Activated CD8-positive, alpha-beta memory T cell treated with anti-CD3 and anti-CD28 coated beads for 24 hours (primary cell): ENCODE data around the gene ACCSL.
A peak's percentile ranks its signal among the peaks of the same experiment; 100 is the strongest.

Experiments used
- DNase-seq: peaks from one replicate; pipeline ENCODE4 v3.0.0-alpha.2; 2020

ACCSL gene

GRCh38 chr11:44047931-44048431 is at the start of gene ACCSL:
Gene ACCSL (plus strand): TSS chr11:44047981. CDS start chr11:44048037, 56 bp downstream.
- DNase-seq = no peak

- DNase-seq = no peak
Observed at GRCh38 chr11:43998308-43998707, 49.5 kb upstream of the ACCSL start.

- DNase-seq = no peak
Observed at GRCh38 chr11:44000731-44001130, 47.0 kb upstream of the ACCSL start.

- DNase-seq = peak; percentile 45
Observed at GRCh38 chr11:44002191-44003093, 45.3 kb upstream of the ACCSL start.

GRCh38 chr11:44003736-44004451 is 43.9 kb upstream of the ACCSL start:
- peak; percentile 42 for DNase-seq

GRCh38 chr11:44004452-44005062 is 43.2 kb upstream of the ACCSL start:
- DNase-seq = no peak

GRCh38 chr11:44005063-44005701 is 42.6 kb upstream of the ACCSL start:
- no peak for DNase-seq

GRCh38 chr11:44005956-44006355 is 41.8 kb upstream of the ACCSL start:
- peak; percentile 30 for DNase-seq

- DNase-seq = peak; percentile 38
Observed at GRCh38 chr11:44006917-44007361, 40.8 kb upstream of the ACCSL start.

GRCh38 chr11:44007481-44008087 is 40.2 kb upstream of the ACCSL start:
- no peak for DNase-seq

GRCh38 chr11:44008088-44008501 is 39.7 kb upstream of the ACCSL start:
- peak; percentile 37 for DNase-seq

GRCh38 chr11:44008698-44009097 is 39.1 kb upstream of the ACCSL start:
- DNase-seq = no peak

GRCh38 chr11:44010789-44011251 is 37.0 kb upstream of the ACCSL start:
- DNase-seq = no peak

- no peak for DNase-seq
Observed at GRCh38 chr11:44011797-44012196, 36.0 kb upstream of the ACCSL start.

GRCh38 chr11:44014968-44015623 is 32.7 kb upstream of the ACCSL start:
- DNase-seq = no peak

GRCh38 chr11:44015624-44016007 is 32.2 kb upstream of the ACCSL start:
- DNase-seq = no peak

GRCh38 chr11:44016131-44016530 is 31.6 kb upstream of the ACCSL start:
- DNase-seq = no peak

- no peak for DNase-seq
Observed at GRCh38 chr11:44016546-44017442, 31.0 kb upstream of the ACCSL start.

GRCh38 chr11:44017443-44018126 is 30.2 kb upstream of the ACCSL start:
- no peak for DNase-seq

- no peak for DNase-seq
Observed at GRCh38 chr11:44018127-44018521, 29.7 kb upstream of the ACCSL start.
